H1 (cell line): Measurements from ENCODE around the gene ZNF385C. TPM values are rescaled to one million over a fixed set of nuclear protein-coding genes. Genes with fewer than 3 reads are reported as not detected.
A peak's percentile ranks its signal among the peaks of the same experiment; 100 is the strongest.

ENCODE experiments used
- CTCF ChIA-PET: fragments of 300-600 bp; sonication (Branson Sonifier 250); formaldehyde crosslinking; loops from one replicate; lab custom pipeline; 2021; ENCODE audit not compliant: partially characterized antibody; lab: Charles Lee
- POLR2A ChIA-PET: fragments of 300-600 bp; sonication (Branson Sonifier 250); formaldehyde crosslinking; loops from one replicate; lab custom pipeline; 2021; ENCODE audit warnings: inconsistent platforms; ENCODE audit not compliant: partially characterized antibody; lab: Charles Lee
- DNase-seq, 2 experiments: peaks; one replicate each; pipeline versions ENCODE4 v3.0.0 to v3.0.0-alpha.2; 2010 to 2022; ENCODE audit warnings: low spot score in 2 of 2, low read depth in 1 of 2, mixed read lengths in 1 of 2
- FAIRE-seq: peaks from 2 replicates; lab custom pipeline; 2011; peaks lifted over from hg19 to GRCh38; lab: Jason Lieb, UNC
- H2AFZ ChIP-seq: 2 replicates; pipeline ENCODE4 v1.8.1; 2012; ENCODE audit warnings: low read length, inconsistent platforms
- H2AK5ac ChIP-seq: 2 replicates; pipeline ENCODE4 v1.6.1; 2013; ENCODE audit warnings: low read depth, low read length
- H2BK120ac ChIP-seq: replicated peaks from 2 replicates; pipeline ENCODE3; 2013; ENCODE audit warnings: low read depth, low read length, inconsistent platforms
- H2BK12ac ChIP-seq: 2 replicates; pipeline ENCODE4 v1.6.1; 2013; ENCODE audit warnings: low read depth, low read length
- H2BK15ac ChIP-seq: 2 replicates; pipeline ENCODE4 v1.6.1; 2013; ENCODE audit warnings: low read length
- H2BK20ac ChIP-seq: 2 replicates; pipeline ENCODE4 v1.6.1; 2013; ENCODE audit warnings: low read length
- H2BK5ac ChIP-seq: 2 replicates; pipeline ENCODE4 v1.6.1; 2013; ENCODE audit warnings: low read depth, low read length
- H3K14ac ChIP-seq: 2 replicates; pipeline ENCODE4 v1.6.1; 2013; ENCODE audit warnings: inconsistent platforms; ENCODE audit not compliant: insufficient read length
- H3K18ac ChIP-seq: 2 replicates; pipeline ENCODE4 v1.6.1; 2013; ENCODE audit warnings: low read length; ENCODE audit errors: extremely low read depth
- H3K23ac ChIP-seq: 2 replicates; pipeline ENCODE4 v1.6.1; 2013; ENCODE audit warnings: inconsistent platforms; ENCODE audit not compliant: insufficient read length
- H3K23me2 ChIP-seq: 2 replicates; pipeline ENCODE4 v1.6.1; 2013; ENCODE audit warnings: low read depth, low read length
- H3K27ac ChIP-seq: 2 replicates; pipeline ENCODE4 v1.6.1; 2011; ENCODE audit warnings: low read depth, low read length, inconsistent platforms
- H3K27me3 ChIP-seq, 4 experiments: replicated peaks in 1 of 4; 1 replicate in 1 of 4; 2 replicates in 3 of 4; pipeline versions ENCODE4 v1.6.1 to v1.8.1; 2011 to 2013; ENCODE audit warnings: low read length in 3 of 4, mild to moderate bottlenecking in 3 of 4, inconsistent platforms in 2 of 4, mixed read lengths in 2 of 4, moderate library complexity in 1 of 4; ENCODE audit not compliant: control insufficient read depth in 3 of 4, insufficient read depth in 3 of 4; ENCODE audit errors: extremely low read depth in 1 of 4
- H3K36me3 ChIP-seq, 4 experiments: 2 replicates each; pipeline versions ENCODE4 v1.6.1 to v1.8.1; 2011 to 2013; ENCODE audit warnings: mild to moderate bottlenecking in 4 of 4, low read length in 3 of 4, moderate library complexity in 2 of 4, control low read depth in 1 of 4, inconsistent platforms in 1 of 4; ENCODE audit not compliant: insufficient read depth in 4 of 4, control insufficient read depth in 2 of 4
- H3K4ac ChIP-seq: replicated peaks from 2 replicates; pipeline ENCODE3; 2013; ENCODE audit warnings: low read length, low read depth, mixed read lengths, inconsistent platforms; ENCODE audit not compliant: insufficient read length
- H3K4me1 ChIP-seq, 4 experiments: replicated peaks in 1 of 4; 1 replicate in 1 of 4; 2 replicates in 3 of 4; pipeline versions ENCODE4 v1.6.1 to v1.8.1; 2011 to 2013; ENCODE audit warnings: low read length in 3 of 4, inconsistent platforms in 2 of 4, mixed read lengths in 1 of 4; ENCODE audit not compliant: insufficient read depth in 4 of 4, control insufficient read depth in 3 of 4
- H3K4me2 ChIP-seq, 2 experiments: 2 replicates each; pipeline versions ENCODE4 v1.6.1 to v1.8.1; 2011 to 2013; ENCODE audit warnings: low read depth in 2 of 2, low read length in 2 of 2, control low read depth in 1 of 2, inconsistent platforms in 1 of 2, mild to moderate bottlenecking in 1 of 2; ENCODE audit not compliant: insufficient read depth in 1 of 2
- H3K4me3 ChIP-seq, 4 experiments: fragments of 200-600, 300-600 bp in 1 of 4; sonication (generic), shearing (Covaris generic), sonication (Bioruptor Twin) in 1 of 4; 2 replicates each; pipeline versions ENCODE4 v1.5.1 to v1.8.1; 2011 to 2016; ENCODE audit warnings: low read length in 4 of 4, low read depth in 3 of 4, control low read depth in 2 of 4, inconsistent platforms in 2 of 4, mild to moderate bottlenecking in 2 of 4, mixed read lengths in 1 of 4, moderate library complexity in 1 of 4; ENCODE audit not compliant: insufficient read depth in 2 of 4; ENCODE audit errors: extremely low read depth in 1 of 4
- H3K56ac ChIP-seq: replicated peaks from 2 replicates; pipeline ENCODE3; 2013; ENCODE audit warnings: low read depth, mild to moderate bottlenecking, mixed read lengths, low read length, inconsistent platforms; ENCODE audit not compliant: insufficient read length
- H3K79me1 ChIP-seq: 2 replicates; pipeline ENCODE4 v1.6.1; 2013; ENCODE audit warnings: low read depth, low read length, control low read depth
- H3K79me2 ChIP-seq, 2 experiments: 2 replicates each; pipeline versions ENCODE4 v1.6.1 to v1.8.1; 2012 to 2013; ENCODE audit warnings: low read length in 2 of 2, mild to moderate bottlenecking in 2 of 2, inconsistent platforms in 1 of 2; ENCODE audit not compliant: insufficient read depth in 2 of 2, control insufficient read depth in 1 of 2
- H3K9ac ChIP-seq, 4 experiments: replicated peaks in 1 of 4; 1 replicate in 1 of 4; 2 replicates in 3 of 4; pipeline versions ENCODE4 v1.6.1 to v1.8.1; 2011 to 2013; ENCODE audit warnings: low read depth in 3 of 4, low read length in 3 of 4, control low read depth in 2 of 4, mild to moderate bottlenecking in 2 of 4, moderate library complexity in 2 of 4, inconsistent platforms in 1 of 4; ENCODE audit errors: extremely low read depth in 1 of 4
- H3K9me3 ChIP-seq, 2 experiments: 2 replicates each; pipeline versions ENCODE4 v1.6.1 to v1.8.1; 2012 to 2013; ENCODE audit warnings: mild to moderate bottlenecking in 2 of 2, moderate library complexity in 2 of 2, control low read depth in 1 of 2, inconsistent platforms in 1 of 2, low read depth in 1 of 2, low read length in 1 of 2, mixed read lengths in 1 of 2; ENCODE audit not compliant: insufficient read depth in 2 of 2
- H4K20me1 ChIP-seq, 2 experiments: replicated peaks in 1 of 2; 2 replicates each; pipeline versions ENCODE3 to v1.8.1; 2011 to 2013; ENCODE audit warnings: inconsistent platforms in 2 of 2, low read length in 2 of 2, mild to moderate bottlenecking in 1 of 2; ENCODE audit not compliant: insufficient read depth in 2 of 2, control insufficient read depth in 1 of 2
- H4K5ac ChIP-seq: 2 replicates; pipeline ENCODE4 v1.6.1; 2013; ENCODE audit warnings: low read length, low read depth, mixed read lengths, inconsistent platforms; ENCODE audit not compliant: insufficient read length
- H4K8ac ChIP-seq: 2 replicates; pipeline ENCODE4 v1.8.0; 2013; ENCODE audit warnings: mild to moderate bottlenecking, moderate library complexity, low read length, inconsistent platforms; ENCODE audit not compliant: insufficient read depth; ENCODE audit errors: extremely low read depth
- H4K91ac ChIP-seq: replicated peaks from 2 replicates; pipeline ENCODE3; 2013; ENCODE audit warnings: low read length, mixed read lengths, inconsistent platforms; ENCODE audit not compliant: insufficient read length
- GTF2F1 ChIP-seq: IDR thresholded peaks from 2 replicates; pipeline ENCODE4 v1.6.1; 2012; ENCODE audit warnings: low read depth, low read length, improper control_type of control experiment, borderline replicate concordance
- HDAC6 ChIP-seq: IDR thresholded peaks from one replicate; pipeline ENCODE4 v1.7.1; 2012; ENCODE audit warnings: low read depth, mild to moderate bottlenecking, inconsistent platforms, low read length, moderate library complexity
- PHF8 ChIP-seq: fragments of 200-600 bp; sonication (generic); conservative IDR thresholded peaks from 2 replicates; pipeline ENCODE4 v1.7.1; 2012; ENCODE audit warnings: low read depth, mild to moderate bottlenecking, inconsistent platforms, low read length, moderate library complexity
- SAP30 ChIP-seq: fragments of 300-600 bp; sonication (generic); IDR thresholded peaks from 2 replicates; pipeline ENCODE4 v1.7.1; 2012; ENCODE audit warnings: low read length, moderate library complexity, mild to moderate bottlenecking, inconsistent platforms; ENCODE audit not compliant: insufficient read depth, insufficient replicate concordance
- SIRT6 ChIP-seq: IDR thresholded peaks from one replicate; pipeline ENCODE4 v1.7.1; 2012; ENCODE audit warnings: low read length, inconsistent platforms
- SRF ChIP-seq: IDR thresholded peaks from 2 replicates; pipeline ENCODE4 v1.6.1; 2011; ENCODE audit warnings: mild to moderate bottlenecking, low read depth, low read length, moderate library complexity
- SUZ12 ChIP-seq: fragments of 200-600 bp; sonication (generic); IDR thresholded peaks from 2 replicates; pipeline ENCODE4 v1.6.1; 2012; ENCODE audit warnings: mild to moderate bottlenecking, inconsistent platforms, low read length, moderate library complexity, mixed read lengths
- TAF1 ChIP-seq: IDR thresholded peaks from 2 replicates; pipeline ENCODE4 v1.6.1; 2011; ENCODE audit warnings: mild to moderate bottlenecking, low read depth, low read length
- TCF12 ChIP-seq: IDR thresholded peaks from 2 replicates; pipeline ENCODE4 v1.6.1; 2011; ENCODE audit warnings: low read depth, mild to moderate bottlenecking, low read length
- YY1 ChIP-seq: IDR thresholded peaks from 2 replicates; pipeline ENCODE4 v1.6.1; 2011; ENCODE audit warnings: low read depth, mild to moderate bottlenecking, low read length
- WGBS, 2 experiments: shearing (Covaris generic) in 1 of 2; methylation state at CpG; one replicate each; pipeline versions ENCODE4 v1.1.6 to v1.1.7; 2013 to 2015; ENCODE audit warnings: low lambda C conversion rate in 2 of 2, mixed read lengths in 2 of 2, inconsistent platforms in 1 of 2, low coverage in 1 of 2, missing lambda C conversion rate in 1 of 2; ENCODE audit not compliant: insufficient replicate concordance in 2 of 2, insufficient coverage in 1 of 2, insufficient read length in 1 of 2; ENCODE audit errors: extremely low coverage in 1 of 2, missing lambda C conversion rate in 1 of 2; 5-methylcytosine and 5-hydroxymethylcytosine counted together
- polyA plus RNA-seq, 7 experiments: library from polyadenylated mRNA; depleted of rRNA in 3 of 7; stranded (reverse) in 5 of 7; unstranded in 2 of 7; fragments of >200 nt in 5 of 7; fragments of 200-250 nt in 2 of 7; gene quantifications; 1 replicate in 5 of 7; 2 replicates in 1 of 7; 4 replicates in 1 of 7; pipeline versions ENCODE4 v1.2.1 to v1.2.3, GENCODE V29; 2011 to 2013; ENCODE audit warnings: missing spikeins in 2 of 7, mixed read lengths in 2 of 7
- total RNA-seq: library from RNA; stranded (reverse); fragmentation: NEBNext Ultra II Directional; extraction: Animal tissue kit (Norgen Biotek cat#: 25700); gene quantifications from 2 replicates; pipeline ENCODE4 v1.2.1, GENCODE V29; 2021

Gene ZNF385C
- total and polyA plus RNA-seq, 2 of the 8 experiments (the other 6 are each of a cell fraction or from before 2014, with no cell fraction given), result 3.9 to 6.1 TPM

DNA sequence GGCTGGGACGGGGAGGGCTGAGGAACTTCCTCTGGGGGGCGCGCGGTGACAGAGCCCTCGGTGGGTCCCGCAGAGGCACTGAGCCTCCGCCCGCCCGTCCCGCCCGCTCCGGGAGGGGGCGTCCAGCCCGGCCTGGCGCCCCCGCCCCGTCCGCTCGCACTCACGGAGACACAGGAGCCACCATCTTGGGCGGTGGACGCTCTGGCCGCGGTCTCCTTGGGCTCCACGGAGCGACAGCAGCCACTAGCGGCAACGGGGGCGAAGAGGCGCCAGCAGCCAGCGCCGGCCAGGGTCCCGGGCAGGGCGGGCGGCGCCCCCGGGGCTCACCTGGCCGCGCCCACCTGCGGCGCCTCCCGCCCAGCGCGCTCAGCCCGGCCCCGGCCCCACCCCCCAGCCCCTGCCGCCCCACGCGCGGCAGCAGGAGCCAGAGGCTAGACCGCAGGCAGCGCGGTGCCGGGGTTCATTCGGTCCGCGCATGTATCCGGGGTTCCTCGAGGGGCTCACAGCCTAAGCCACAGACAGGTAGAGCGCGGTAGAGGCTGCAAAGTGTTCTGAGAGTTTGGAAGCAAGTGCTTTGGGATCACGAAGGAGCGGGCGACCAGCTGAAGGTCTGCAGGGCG lies 47.8 kb downstream of the ZNF385C start, which contains the start of gene C17orf113:
Gene C17orf113 (minus strand): TSS at position 209 of the 620 bp plus-strand sequence. CDS start 7,225 bp downstream, outside the sequence.
- Histone ChIP-seq H2BK12ac (peak within 1 kb of the TSS; percentile 27; the same call in 1 of the 2 replicates), H3K18ac (peak within 1 kb of the TSS; percentile 51; the same call in 1 of the 2 replicates), H4K91ac (peak within 1 kb of the TSS; percentile 86), H4K8ac (peak within 1 kb of the TSS; percentile 35), H2BK120ac (no peak within 1 kb of the TSS), H2BK15ac (0 out of 2 replicates have a peak within 1 kb of the TSS, but pooled peaks have one; percentile 21), H3K14ac (no peak within 1 kb of the TSS), H3K23ac (no peak within 1 kb of the TSS), H4K5ac (peak within 1 kb of the TSS; percentile 21), H2AFZ (peak within 1 kb of the TSS; percentile 81; the same call in 1 of the 2 replicates), H3K9me3 (no peaks in the 10 kb centered on the region), H3K9ac (peak within 1 kb of the TSS in 1 of 4 experiments; percentile 22; a peak in 2 of 7 replicates), H3K4me2 (peak within 1 kb of the TSS; percentile 65 to 96), H2BK5ac (peak within 1 kb of the TSS; percentile 83; the same call in 1 of the 2 replicates), H3K79me2 (no peaks in the 10 kb centered on the region), H2BK20ac (0 out of 2 replicates have a peak within 1 kb of the TSS, but pooled peaks have one; percentile 73), H4K20me1 (no peaks in the 10 kb centered on the region), H3K27me3 (peaks cover 0 to 4% (median 1%) of the 10 kb centered on the region in 4 experiments; a peak in 3 of 7 replicates), H3K56ac (peak within 1 kb of the TSS; percentile 11), H3K4me1 (peaks cover 0 to 23% (median 12%) of the 10 kb centered on the region in 4 experiments; a peak in 6 of 7 replicates), H2AK5ac (no peak within 1 kb of the TSS), H3K4ac (peak within 1 kb of the TSS; percentile 29), H3K36me3 (no peaks in the 10 kb centered on the region), H3K4me3 (peak within 1 kb of the TSS; percentile 40 to 73 (median 62)), H3K79me1 (no peaks in the 10 kb centered on the region), H3K23me2 (peaks cover 8% of the 10 kb centered on the region; the same call in 1 of the 2 replicates), H3K27ac (no peak within 1 kb of the TSS)
- ChIA-PET POLR2A (interaction anchor here (1.1 to 1.8 kb wide), 4 partner anchors 10 to 48 kb away, joined by 4 to 5 read pairs (median 4); partner anchors contain the start of genes DNAJC7 and ZNF385C), CTCF (interaction anchor here (0.9 to 38.8 kb wide), 20 partner anchors 9 to 92 kb away, joined by 3 to 1084 read pairs (median 5); partner anchors contain the start of genes DHX58, HSPB9, KAT2A and NKIRAS2)
- DNase-seq, result peak in 1 of 2 experiments; percentile 76
- no peak for FAIRE-seq
- 2% methylated on average over 45 of the region's 65 CpGs; no CpG with 5 or more reads in 1 of the 2 experiments for WGBS, 2 experiments
- TF ChIP-seq SUZ12 (no peak), TAF1 (peak; percentile 65; the same call in 1 of the 2 replicates), SRF (no peak), GTF2F1 (no peak), HDAC6 (no peak), TCF12 (no peak), SAP30 (no peak), YY1 (peak; percentile 87), PHF8 (no peak), SIRT6 (no peak)
